KMS-11 (cell line): ENCODE measurements around the gene ZBTB7C.

Experiments
- H2AFZ ChIP-seq: fragments of 200-600 bp; sonication (generic); 2 replicates; pipeline ENCODE4 v1.6.1; 2016; ENCODE audit warnings: antibody characterized with exemption, mixed run types, low read depth
- H3K27ac ChIP-seq: fragments of 200-600 bp; sonication (generic); 2 replicates; pipeline ENCODE4 v1.6.1; 2016; ENCODE audit warnings: mild to moderate bottlenecking, mixed run types
- H3K27me3 ChIP-seq: fragments of 200-600 bp; sonication (generic); 2 replicates; pipeline ENCODE4 v1.6.1; 2017; ENCODE audit warnings: mild to moderate bottlenecking, low read depth, mixed run types, moderate library complexity; ENCODE audit not compliant: insufficient read depth
- H3K36me3 ChIP-seq: fragments of 200-600 bp; sonication (generic); 2 replicates; pipeline ENCODE4 v1.6.1; 2017; ENCODE audit warnings: mild to moderate bottlenecking, mixed run types; ENCODE audit not compliant: insufficient read depth
- H3K4me1 ChIP-seq: fragments of 200-600 bp; sonication (generic); 2 replicates; pipeline ENCODE4 v1.6.1; 2016; ENCODE audit warnings: mild to moderate bottlenecking, low read depth, mixed run types; ENCODE audit not compliant: poor library complexity, severe bottlenecking
- H3K4me2 ChIP-seq: fragments of 200-600 bp; sonication (generic); 2 replicates; pipeline ENCODE4 v1.7.0; 2016; ENCODE audit warnings: mild to moderate bottlenecking, mixed run types
- H3K4me3 ChIP-seq: fragments of 200-600 bp; sonication (generic); IDR thresholded peaks from 2 replicates; pipeline ENCODE4 v1.6.1; 2017; ENCODE audit warnings: low read depth, low read length, mixed read lengths; ENCODE audit not compliant: insufficient read depth
- H3K79me2 ChIP-seq: fragments of 200-600 bp; sonication (generic); 2 replicates; pipeline ENCODE4 v1.6.1; 2016; ENCODE audit warnings: low read depth, mixed run types; ENCODE audit not compliant: insufficient read depth
- H3K9ac ChIP-seq: fragments of 200-600 bp; sonication (generic); 2 replicates; pipeline ENCODE4 v1.6.1; 2016; ENCODE audit warnings: mild to moderate bottlenecking, mixed run types
- H4K20me1 ChIP-seq: fragments of 200-600 bp; sonication (generic); 2 replicates; pipeline ENCODE4 v1.6.1; 2016; ENCODE audit warnings: mild to moderate bottlenecking, mixed run types; ENCODE audit not compliant: insufficient read depth
- CTCF ChIP-seq: fragments of 200-600 bp; sonication (generic); conservative IDR thresholded peaks from 2 replicates; pipeline ENCODE4 v1.6.1; 2017; ENCODE audit warnings: low read depth, mild to moderate bottlenecking, antibody characterized with exemption, low read length, moderate library complexity, mixed read lengths

ZBTB7C gene

GRCh38 chr18:48321121-48321520 is 88.1 kb downstream of the ZBTB7C start:
- TF ChIP-seq CTCF = no peak
- Histone ChIP-seq H3K27ac (no peak overlapping the region), H3K4me1 (no peaks in the 10 kb centered on the region), H3K79me2 (no peaks in the 10 kb centered on the region), H3K27me3 (no peaks in the 10 kb centered on the region), H3K36me3 (no peaks in the 10 kb centered on the region), H2AFZ (no peak overlapping the region), H3K9ac (no peak overlapping the region), H3K4me3 (no peak overlapping the region), H3K4me2 (no peak overlapping the region), H4K20me1 (no peaks in the 10 kb centered on the region)

GRCh38 chr18:48320639-48320945 is 88.6 kb downstream of the ZBTB7C start:
- no peak overlapping the region for H3K27ac ChIP-seq
- no peaks in the 10 kb centered on the region for H4K20me1 ChIP-seq
- H3K9ac ChIP-seq = no peak overlapping the region
- H3K27me3 ChIP-seq = no peaks in the 10 kb centered on the region
- no peaks in the 10 kb centered on the region for H3K36me3 ChIP-seq
- H3K4me2 ChIP-seq = no peak overlapping the region
- no peak overlapping the region for H2AFZ ChIP-seq
- H3K4me1 ChIP-seq = no peaks in the 10 kb centered on the region
- TF ChIP-seq CTCF = no peak
- no peak overlapping the region for H3K4me3 ChIP-seq
- no peaks in the 10 kb centered on the region for H3K79me2 ChIP-seq

GRCh38 chr18:48319801-48320638 is 89.2 kb downstream of the ZBTB7C start:
- H3K4me3 ChIP-seq = no peak overlapping the region
- H3K79me2 ChIP-seq = no peaks in the 10 kb centered on the region
- no peaks in the 10 kb centered on the region for H3K36me3 ChIP-seq
- H2AFZ ChIP-seq = no peak overlapping the region
- no peak overlapping the region for H3K27ac ChIP-seq
- no peak for TF ChIP-seq CTCF
- no peaks in the 10 kb centered on the region for H4K20me1 ChIP-seq
- H3K4me1 ChIP-seq = no peaks in the 10 kb centered on the region
- no peaks in the 10 kb centered on the region for H3K27me3 ChIP-seq
- no peak overlapping the region for H3K4me2 ChIP-seq
- H3K9ac ChIP-seq = no peak overlapping the region

GRCh38 chr18:48318436-48318835 is 90.7 kb downstream of the ZBTB7C start:
- no peaks in the 10 kb centered on the region for H3K79me2 ChIP-seq
- no peak overlapping the region for H3K27ac ChIP-seq
- H3K4me2 ChIP-seq = no peak overlapping the region
- H3K36me3 ChIP-seq = no peaks in the 10 kb centered on the region
- no peaks in the 10 kb centered on the region for H4K20me1 ChIP-seq
- TF ChIP-seq CTCF = no peak; the same call in 1 of the 2 replicates
- no peaks in the 10 kb centered on the region for H3K27me3 ChIP-seq
- H2AFZ ChIP-seq = no peak overlapping the region
- no peak overlapping the region for H3K4me3 ChIP-seq
- H3K9ac ChIP-seq = no peak overlapping the region
- H3K4me1 ChIP-seq = no peaks in the 10 kb centered on the region
